Esophagus muscularis mucosa (tissue), 4 donors: Measurements from ENCODE around the gene CLNK. TPM values are rescaled to one million over a fixed set of nuclear protein-coding genes. Genes with fewer than 3 reads are reported as not detected.

ENCODE experiments used
- DNase-seq: peaks from one replicate; pipeline ENCODE4 v3.0.0-alpha.2; 2017; ENCODE audit errors: extremely low spot score
- H3K27ac ChIP-seq, 4 donors: fragments of 200-600 bp; sonication (generic); replicated peaks in 1 of 4; 1 replicate in 3 of 4; 2 replicates in 1 of 4; pipeline ENCODE4 v1.5.1; 2016 to 2019; ENCODE audit warnings: mild to moderate bottlenecking in 1 of 4
- H3K27me3 ChIP-seq, 4 donors: fragments of 200-600 bp; sonication (generic); one replicate each; pipeline versions ENCODE4 v1.5.1 to v1.6.0; 2016 to 2019
- H3K36me3 ChIP-seq, 4 donors: fragments of 200-600 bp; sonication (generic); one replicate each; pipeline ENCODE4 v1.5.1; 2016 to 2019
- H3K4me1 ChIP-seq, 4 donors: fragments of 200-600 bp; sonication (generic); one replicate each; pipeline ENCODE4 v1.5.1; 2016 to 2019
- H3K4me3 ChIP-seq, 4 donors: fragments of 200-600 bp; sonication (generic); 1 replicate in 2 of 4; 2 replicates in 2 of 4; pipeline ENCODE4 v1.5.1; 2016 to 2019; ENCODE audit warnings: mild to moderate bottlenecking in 4 of 4, moderate library complexity in 1 of 4
- H3K9me3 ChIP-seq, 4 donors: fragments of 200-600 bp; sonication (generic); 1 replicate in 3 of 4; 2 replicates in 1 of 4; pipeline ENCODE4 v1.5.1; 2016 to 2019
- EP300 ChIP-seq: sonication (generic); formaldehyde crosslinking; IDR thresholded peaks from one replicate; pipeline ENCODE4 v1.6.1; 2017; ENCODE audit warnings: antibody characterized with exemption
- POLR2A ChIP-seq: fragments of 450-650 bp; IDR thresholded peaks from one replicate; pipeline ENCODE4 v1.6.1; 2017; ENCODE audit warnings: antibody characterized with exemption, moderate library complexity, mild to moderate bottlenecking, low read depth
- POLR2AphosphoS5 ChIP-seq, 2 donors: sonication (generic); formaldehyde crosslinking; IDR thresholded peaks; one replicate each; pipeline ENCODE4 v1.6.1; 2017; ENCODE audit warnings: antibody characterized with exemption in 2 of 2
- WGBS: methylation state at CpG from one replicate; pipeline ENCODE4 v1.1.5; 2018; 5-methylcytosine and 5-hydroxymethylcytosine counted together
- intact Hi-C: fragments of 100-400 bp; cut with DNase I; formaldehyde crosslinking; loops from one replicate; pipeline ENCODE4 v1.15.1; 2023
- total RNA-seq, 4 donors: library from RNA; depleted of rRNA; stranded (reverse); fragments of >200 nt; gene quantifications; one replicate each; pipeline versions ENCODE4 v1.1.0 to v1.2.1, GENCODE V29; 2016
- TF ChIP-seq, protein P1 (sequence below), 3 experiments: fragments of 200-600 bp in 2 of 3; fragments of 450-650 bp in 1 of 3; sonication (generic) in 2 of 3; IDR thresholded peaks; one replicate each; pipeline ENCODE4 v1.5.1; 2017 to 2019; ENCODE audit warnings: antibody characterized with exemption in 3 of 3, mild to moderate bottlenecking in 2 of 3, moderate library complexity in 1 of 3

Gene CLNK
- total RNA-seq, 4 donors from 2014 or later: not detected

DNA sequence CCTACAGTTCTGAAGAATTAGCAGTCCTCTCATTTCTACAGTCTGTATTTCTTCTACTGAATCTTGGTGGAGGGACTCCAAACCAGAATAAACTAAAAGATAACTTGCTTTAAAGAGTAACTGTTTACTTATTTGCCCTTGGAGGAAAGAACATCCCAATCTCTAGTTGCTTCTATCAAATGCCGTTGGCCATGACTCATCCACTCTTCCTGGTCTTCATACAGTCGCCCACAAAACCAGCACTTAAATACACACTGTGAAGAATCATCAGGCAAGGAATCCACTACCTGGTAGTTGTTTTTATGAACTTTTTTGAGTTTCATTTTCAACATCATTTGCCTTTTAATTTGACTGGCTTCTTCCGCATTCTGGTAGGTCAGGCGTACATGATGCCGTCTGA lies 241.6 kb downstream of the CLNK start:
- H3K36me3 ChIP-seq: peaks cover 15 to 39% (median 20%) of the 10 kb centered on the region in 4 donors
- H3K4me3 ChIP-seq: no peak overlapping the region
- H3K9me3 ChIP-seq: peaks cover 0 to 59% (median 15%) of the 10 kb centered on the region in 4 donors
- 97% methylated on average over 5 of the region's 5 CpGs for WGBS
- no peaks in the 10 kb centered on the region for H3K4me1 ChIP-seq
- intact Hi-C loops: no loop called here
- no peak overlapping the region for H3K27ac ChIP-seq
- no peak for DNase-seq
- no peaks in the 10 kb centered on the region for H3K27me3 ChIP-seq
- TF ChIP-seq POLR2AphosphoS5 (IDR thresholded peaks at IDR 0.05): no peak
- no peak for TF ChIP-seq EP300
- no peak for TF ChIP-seq POLR2A
- TF ChIP-seq, protein P1, sequence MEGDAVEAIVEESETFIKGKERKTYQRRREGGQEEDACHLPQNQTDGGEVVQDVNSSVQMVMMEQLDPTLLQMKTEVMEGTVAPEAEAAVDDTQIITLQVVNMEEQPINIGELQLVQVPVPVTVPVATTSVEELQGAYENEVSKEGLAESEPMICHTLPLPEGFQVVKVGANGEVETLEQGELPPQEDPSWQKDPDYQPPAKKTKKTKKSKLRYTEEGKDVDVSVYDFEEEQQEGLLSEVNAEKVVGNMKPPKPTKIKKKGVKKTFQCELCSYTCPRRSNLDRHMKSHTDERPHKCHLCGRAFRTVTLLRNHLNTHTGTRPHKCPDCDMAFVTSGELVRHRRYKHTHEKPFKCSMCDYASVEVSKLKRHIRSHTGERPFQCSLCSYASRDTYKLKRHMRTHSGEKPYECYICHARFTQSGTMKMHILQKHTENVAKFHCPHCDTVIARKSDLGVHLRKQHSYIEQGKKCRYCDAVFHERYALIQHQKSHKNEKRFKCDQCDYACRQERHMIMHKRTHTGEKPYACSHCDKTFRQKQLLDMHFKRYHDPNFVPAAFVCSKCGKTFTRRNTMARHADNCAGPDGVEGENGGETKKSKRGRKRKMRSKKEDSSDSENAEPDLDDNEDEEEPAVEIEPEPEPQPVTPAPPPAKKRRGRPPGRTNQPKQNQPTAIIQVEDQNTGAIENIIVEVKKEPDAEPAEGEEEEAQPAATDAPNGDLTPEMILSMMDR (IDR thresholded peaks at IDR 0.05): no peak

DNA sequence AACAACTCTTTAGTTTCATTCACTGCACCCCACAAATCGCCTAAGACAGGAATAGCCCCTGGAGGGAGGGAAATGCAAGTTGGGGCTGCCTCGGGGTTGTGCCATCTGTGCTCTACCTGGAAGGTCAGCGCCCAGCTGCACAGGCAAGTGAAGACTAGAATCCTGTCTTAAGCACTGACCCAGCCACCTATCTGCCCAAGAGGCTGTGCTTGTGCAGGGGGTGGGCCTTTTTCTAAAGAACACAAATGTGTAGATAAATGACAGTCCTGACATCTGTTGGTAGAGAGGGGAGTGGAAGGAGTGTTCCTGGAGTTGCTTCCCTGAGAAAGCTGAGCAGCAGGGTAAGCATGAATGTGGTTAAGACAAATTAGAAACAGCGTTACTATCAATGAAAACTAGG lies 243.1 kb downstream of the CLNK start:
- WGBS: 76% methylated on average over 4 of the region's 4 CpGs
- TF ChIP-seq, protein P1 (IDR thresholded peaks at IDR 0.05): no peak
- TF ChIP-seq EP300 (no peak), POLR2A (no peak), POLR2AphosphoS5 (IDR thresholded peaks at IDR 0.05) (no peak)
- Histone ChIP-seq H3K27ac (no peak overlapping the region), H3K4me3 (no peak overlapping the region), H3K4me1 (no peaks in the 10 kb centered on the region), H3K9me3 (peaks cover 0 to 48% (median 15%) of the 10 kb centered on the region in 4 donors), H3K27me3 (no peaks in the 10 kb centered on the region), H3K36me3 (peaks cover 11 to 28% (median 19%) of the 10 kb centered on the region in 4 donors)
- no peak for DNase-seq
- intact Hi-C loops: no loop called here

DNA sequence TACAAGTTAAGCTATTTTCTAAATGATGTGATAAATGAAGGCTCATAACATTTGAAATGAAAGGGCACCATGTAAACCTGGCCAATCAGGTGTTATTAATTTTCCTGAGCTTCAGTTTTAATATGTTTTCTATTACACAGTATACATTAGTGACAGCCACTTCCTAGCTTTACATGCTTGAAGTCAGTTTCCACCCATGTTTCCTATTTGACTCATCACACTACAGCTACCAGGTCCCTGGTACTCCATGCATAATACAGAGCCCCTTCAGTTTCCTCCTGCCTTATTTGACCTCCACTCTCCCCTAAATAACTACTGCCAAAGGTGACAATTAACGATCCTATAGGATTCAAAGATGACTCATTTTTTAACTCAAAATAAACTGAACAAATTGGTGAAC lies 245.6 kb downstream of the CLNK start:
- DNase-seq: no peak
- 85% methylated on average over 1 of the region's 1 CpG for WGBS
- Histone ChIP-seq H3K27me3 (no peaks in the 10 kb centered on the region), H3K9me3 (peaks cover 0 to 25% (median 11%) of the 10 kb centered on the region in 4 donors), H3K27ac (no peak overlapping the region), H3K4me3 (no peak overlapping the region), H3K4me1 (no peaks in the 10 kb centered on the region), H3K36me3 (peaks cover 0 to 3% (median 0%) of the 10 kb centered on the region in 4 donors)
- intact Hi-C loops: no loop called here
- no peak for TF ChIP-seq POLR2A

DNA sequence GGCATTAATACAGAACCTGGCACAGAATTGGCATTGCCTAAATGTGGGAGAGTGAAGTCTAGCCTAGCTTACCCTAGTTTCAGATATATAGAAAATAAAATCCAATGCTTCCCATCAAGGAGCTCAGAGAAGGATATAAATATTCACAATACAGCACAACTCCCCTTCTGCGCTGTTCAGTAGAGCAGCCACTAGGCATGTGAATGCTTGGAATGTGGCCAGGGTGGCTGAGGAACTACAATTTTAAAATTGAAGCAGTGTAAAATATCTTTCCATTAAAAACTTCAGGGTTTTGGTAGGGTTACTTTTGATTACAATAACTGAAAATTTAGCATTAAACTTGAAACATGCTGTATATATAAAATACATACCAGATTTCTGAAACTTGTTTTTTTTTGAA lies 246.8 kb downstream of the CLNK start:
- TF ChIP-seq EP300: no peak
- no peak overlapping the region for H3K4me3 ChIP-seq
- DNase-seq: no peak
- 48% methylated on average over 1 of the region's 1 CpG for WGBS
- H3K4me1 ChIP-seq: no peaks in the 10 kb centered on the region
- H3K27ac ChIP-seq: no peak overlapping the region
- intact Hi-C loops: no loop called here
- peaks cover 0 to 13% (median 3%) of the 10 kb centered on the region in 4 donors for H3K9me3 ChIP-seq
- H3K36me3 ChIP-seq: no peaks in the 10 kb centered on the region
- H3K27me3 ChIP-seq: no peaks in the 10 kb centered on the region

Other genes starting within 250 kb of the CLNK start
- gene ZNF518B, start 227.3 kb downstream of the CLNK start, total RNA-seq: 10 to 100 TPM; 29.1 to 46.0 (median 33.3) TPM